AG04450 (cell line): ENCODE data around the gene DDX18. TPM values are rescaled to one million over a fixed set of nuclear protein-coding genes. Genes with fewer than 3 reads are reported as not detected.

Source experiments
- CTCF ChIA-PET: fragments of 300-600, 350-600 bp; formaldehyde crosslinking; extraction: SDS; loops from one replicate; lab custom pipeline; 2022; ENCODE audit warnings: antibody characterized with exemption, inconsistent platforms; lab: Charles Lee
- POLR2A ChIA-PET: fragments of 350-600 bp; formaldehyde crosslinking; extraction: SDS; loops from one replicate; lab custom pipeline; 2021; ENCODE audit warnings: antibody characterized with exemption, inconsistent platforms; lab: Yijun Ruan, JAX
- DNase-seq: peaks from one replicate; pipeline ENCODE4 v3.0.0-alpha.2; 2011; ENCODE audit warnings: low read depth, low spot score
- H3K27ac ChIP-seq: one replicate; pipeline ENCODE4 v1.5.1; 2012; ENCODE audit warnings: low read depth, low read length, control low read depth
- H3K27me3 ChIP-seq: one replicate; pipeline ENCODE4 v1.6.0; 2012; ENCODE audit warnings: low read length; ENCODE audit not compliant: control insufficient read depth, insufficient read depth
- H3K4me3 ChIP-seq: 2 replicates; pipeline ENCODE4 v1.5.1; 2011; ENCODE audit warnings: mild to moderate bottlenecking, low read depth, low read length, control low read depth
- H3K9me3 ChIP-seq: 2 replicates; pipeline ENCODE4 v1.5.1; 2012; ENCODE audit warnings: low read length; ENCODE audit not compliant: control insufficient read depth, insufficient read depth
- CTCF ChIP-seq: IDR thresholded peaks from 2 replicates; pipeline ENCODE4 v1.5.1; 2011; ENCODE audit warnings: low read depth, low read length, control low read depth, inconsistent platforms
- polyA plus RNA-seq: library from polyadenylated mRNA; depleted of rRNA; stranded (reverse); fragments of >200 nt; gene quantifications from 2 replicates; pipeline ENCODE4 v1.2.3, GENCODE V29; 2011

Gene DDX18
- polyA plus RNA-seq, 1 experiment = 53.5 TPM

GRCh38 chr2:117853316-117853715 lies 38.8 kb downstream of the DDX18 start:
- CTCF ChIA-PET = interaction anchor here (1.1 to 1.6 kb wide), 3 partner anchors 14 to 150 kb away, joined by 3 to 7 read pairs (median 4); partner anchors contain the start of gene DDX18
- H3K9me3 ChIP-seq = peaks cover 1% of the 10 kb centered on the region
- DNase-seq = no peak
- H3K27ac ChIP-seq = no peak overlapping the region
- no peak for TF ChIP-seq CTCF
- H3K4me3 ChIP-seq = no peak overlapping the region
- H3K27me3 ChIP-seq = peaks cover 8% of the 10 kb centered on the region
- POLR2A ChIA-PET = no interaction called here

- CTCF ChIA-PET = interaction anchor here (1.3 to 1.6 kb wide), 2 partner anchors 15 to 149 kb away, joined by 3 to 7 read pairs; no protein-coding TSS in a partner anchor
Measured at GRCh38 chr2:117853873-117854272, 39.4 kb downstream of the DDX18 start.

GRCh38 chr2:117854610-117855009 lies 40.1 kb downstream of the DDX18 start:
- POLR2A ChIA-PET = no interaction called here

More at GRCh38 chr2:117853873-117854272, 39.4 kb downstream of the DDX18 start:
- Histone ChIP-seq H3K9me3 (peaks cover 7% of the 10 kb centered on the region), H3K27ac (no peak overlapping the region), H3K27me3 (peaks cover 8% of the 10 kb centered on the region), H3K4me3 (no peak overlapping the region)
- POLR2A ChIA-PET = no interaction called here
- no peak for DNase-seq
- TF ChIP-seq CTCF = no peak

GRCh38 chr2:117855886-117856285 lies 41.4 kb downstream of the DDX18 start:
- CTCF ChIA-PET = interaction anchor here (1.3 to 2.9 kb wide), 4 partner anchors 20 to 149 kb away, joined by 3 to 21 read pairs (median 14); partner anchors contain the start of gene DDX18
- TF ChIP-seq CTCF = no peak
- Histone ChIP-seq H3K27me3 (peaks cover 5% of the 10 kb centered on the region), H3K4me3 (no peak overlapping the region), H3K27ac (peak overlapping the region; percentile 80), H3K9me3 (peaks cover 22% of the 10 kb centered on the region)
- POLR2A ChIA-PET = interaction anchor here (1.0 to 1.4 kb wide), 5 partner anchors 78 to 158 kb away, joined by 3 to 7 read pairs (median 4); partner anchors contain the start of gene CCDC93
- no peak for DNase-seq

More at GRCh38 chr2:117854610-117855009, 40.1 kb downstream of the DDX18 start:
- Histone ChIP-seq H3K27ac (no peak overlapping the region), H3K4me3 (no peak overlapping the region), H3K27me3 (peaks cover 6% of the 10 kb centered on the region), H3K9me3 (peaks cover 14% of the 10 kb centered on the region)
- no peak for DNase-seq
- CTCF ChIA-PET = interaction anchor here (2.9 kb wide), 1 partner anchor 40 kb away, joined by 21 read pairs; the partner anchor contains the start of gene DDX18
- no peak for TF ChIP-seq CTCF

- CTCF ChIA-PET = interaction anchor here (0.7 to 2.9 kb wide), 5 partner anchors 21 to 148 kb away, joined by 3 to 21 read pairs (median 7); partner anchors contain the start of gene DDX18
- peak overlapping the region; percentile 80 for H3K27ac ChIP-seq
Measured at GRCh38 chr2:117856415-117857210, 42.1 kb downstream of the DDX18 start.

More at GRCh38 chr2:117856415-117857210, 42.1 kb downstream of the DDX18 start:
- no peak for TF ChIP-seq CTCF
- peaks cover 3% of the 10 kb centered on the region for H3K27me3 ChIP-seq
- peaks cover 22% of the 10 kb centered on the region for H3K9me3 ChIP-seq
- no peak overlapping the region for H3K4me3 ChIP-seq
- peak; percentile 88 for DNase-seq
- POLR2A ChIA-PET = interaction anchor here (0.6 to 1.4 kb wide), 7 partner anchors 20 to 1966 kb away, joined by 3 to 7 read pairs (median 4); partner anchors contain the start of gene CCDC93
